Parathyroid adenoma (tissue), 2 donors: ENCODE results near the gene CALHM4.

Experiments
- H2AFZ ChIP-seq: fragments of 300-600 bp; sonication (generic); one replicate; pipeline ENCODE4 v1.7.0; 2017; ENCODE audit warnings: antibody characterized with exemption, mild to moderate bottlenecking
- H3K27ac ChIP-seq: fragments of 300-600 bp; sonication (generic); one replicate; pipeline ENCODE4 v1.7.0; 2017
- H3K27me3 ChIP-seq: fragments of 300-600 bp; sonication (generic); one replicate; pipeline ENCODE4 v1.7.0; 2017; ENCODE audit warnings: low read length; ENCODE audit not compliant: control insufficient read depth, insufficient read depth
- H3K36me3 ChIP-seq: fragments of 300-600 bp; sonication (generic); one replicate; pipeline ENCODE4 v1.7.0; 2017; ENCODE audit warnings: low read length; ENCODE audit not compliant: control insufficient read depth, insufficient read depth
- H3K4me1 ChIP-seq: fragments of 300-600 bp; sonication (generic); one replicate; pipeline ENCODE4 v1.7.0; 2017; ENCODE audit warnings: control low read depth
- H3K4me2 ChIP-seq: fragments of 300-600 bp; sonication (generic); one replicate; pipeline ENCODE4 v1.7.0; 2017; ENCODE audit warnings: low read length
- H3K4me3 ChIP-seq: fragments of 300-600 bp; sonication (generic); one replicate; pipeline ENCODE4 v1.7.0; 2017; ENCODE audit warnings: low read depth, low read length
- H3K79me2 ChIP-seq: fragments of 300-600 bp; sonication (generic); one replicate; pipeline ENCODE4 v1.7.0; 2017; ENCODE audit warnings: control low read depth
- H3K9ac ChIP-seq: fragments of 300-600 bp; sonication (generic); one replicate; pipeline ENCODE4 v1.7.0; 2017; ENCODE audit warnings: mild to moderate bottlenecking
- H3K9me3 ChIP-seq: fragments of 300-600 bp; sonication (generic); one replicate; pipeline ENCODE4 v1.7.0; 2017; ENCODE audit warnings: low read length; ENCODE audit not compliant: control insufficient read depth
- TF ChIP-seq, protein P1 (sequence below): fragments of 300-600 bp; sonication (generic); IDR thresholded peaks from one replicate; pipeline ENCODE4 v1.7.0; 2017; ENCODE audit warnings: antibody characterized with exemption, mild to moderate bottlenecking
- donor health status: primary hyperparathyroidism.

The CALHM4 gene

DNA sequence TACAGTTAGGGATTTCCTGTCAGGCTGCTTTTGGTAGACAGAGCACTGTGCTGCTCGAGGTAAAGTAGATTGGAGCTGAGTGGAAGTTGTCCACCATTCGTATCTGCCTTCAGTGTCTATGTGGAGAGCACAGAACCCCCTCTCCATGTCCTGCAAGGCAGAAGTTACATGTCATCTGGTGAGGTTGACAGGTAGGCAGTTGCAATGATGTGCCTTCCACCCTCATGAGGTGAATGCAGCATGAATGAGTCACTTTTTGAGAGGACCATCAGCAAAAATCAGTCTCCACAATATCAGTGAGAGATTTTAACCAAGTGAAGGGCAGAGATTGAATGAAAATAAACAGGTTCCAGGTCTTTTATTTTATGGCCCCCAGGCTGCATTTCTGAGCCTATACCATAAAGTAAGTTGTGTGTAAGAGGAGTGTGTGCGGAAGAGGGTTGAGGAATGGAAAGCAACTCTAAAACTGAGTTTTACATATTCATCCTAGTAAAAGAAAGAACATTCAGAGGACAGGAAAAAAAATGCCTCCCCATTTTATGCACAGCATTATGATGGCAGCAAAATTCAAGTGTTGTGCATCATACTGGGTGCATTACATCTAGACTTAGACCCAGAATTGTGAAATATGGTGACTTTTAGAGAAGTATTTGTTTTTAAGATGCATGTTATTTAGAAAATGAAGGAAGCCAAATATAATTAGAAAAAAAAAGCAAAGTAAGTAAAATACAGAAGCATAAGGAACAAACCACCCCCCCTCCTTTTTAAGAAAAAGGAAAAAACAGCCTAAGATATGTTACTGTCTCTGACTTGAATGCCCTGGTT is 23.9 kb upstream of the CALHM4 start:
- H3K79me2 ChIP-seq, result no peaks in the 10 kb centered on the region
- H3K4me2 ChIP-seq, result no peak overlapping the region
- no peak overlapping the region for H3K27ac ChIP-seq
- H2AFZ ChIP-seq, result peak overlapping the region; percentile 72
- no peak overlapping the region for H3K4me3 ChIP-seq
- peaks cover 17% of the 10 kb centered on the region for H3K4me1 ChIP-seq
- H3K9ac ChIP-seq, result no peak overlapping the region
- no peaks in the 10 kb centered on the region for H3K27me3 ChIP-seq
- H3K36me3 ChIP-seq, result no peaks in the 10 kb centered on the region
- no peaks in the 10 kb centered on the region for H3K9me3 ChIP-seq
- TF ChIP-seq, protein P1, sequence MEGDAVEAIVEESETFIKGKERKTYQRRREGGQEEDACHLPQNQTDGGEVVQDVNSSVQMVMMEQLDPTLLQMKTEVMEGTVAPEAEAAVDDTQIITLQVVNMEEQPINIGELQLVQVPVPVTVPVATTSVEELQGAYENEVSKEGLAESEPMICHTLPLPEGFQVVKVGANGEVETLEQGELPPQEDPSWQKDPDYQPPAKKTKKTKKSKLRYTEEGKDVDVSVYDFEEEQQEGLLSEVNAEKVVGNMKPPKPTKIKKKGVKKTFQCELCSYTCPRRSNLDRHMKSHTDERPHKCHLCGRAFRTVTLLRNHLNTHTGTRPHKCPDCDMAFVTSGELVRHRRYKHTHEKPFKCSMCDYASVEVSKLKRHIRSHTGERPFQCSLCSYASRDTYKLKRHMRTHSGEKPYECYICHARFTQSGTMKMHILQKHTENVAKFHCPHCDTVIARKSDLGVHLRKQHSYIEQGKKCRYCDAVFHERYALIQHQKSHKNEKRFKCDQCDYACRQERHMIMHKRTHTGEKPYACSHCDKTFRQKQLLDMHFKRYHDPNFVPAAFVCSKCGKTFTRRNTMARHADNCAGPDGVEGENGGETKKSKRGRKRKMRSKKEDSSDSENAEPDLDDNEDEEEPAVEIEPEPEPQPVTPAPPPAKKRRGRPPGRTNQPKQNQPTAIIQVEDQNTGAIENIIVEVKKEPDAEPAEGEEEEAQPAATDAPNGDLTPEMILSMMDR, result no peak

DNA sequence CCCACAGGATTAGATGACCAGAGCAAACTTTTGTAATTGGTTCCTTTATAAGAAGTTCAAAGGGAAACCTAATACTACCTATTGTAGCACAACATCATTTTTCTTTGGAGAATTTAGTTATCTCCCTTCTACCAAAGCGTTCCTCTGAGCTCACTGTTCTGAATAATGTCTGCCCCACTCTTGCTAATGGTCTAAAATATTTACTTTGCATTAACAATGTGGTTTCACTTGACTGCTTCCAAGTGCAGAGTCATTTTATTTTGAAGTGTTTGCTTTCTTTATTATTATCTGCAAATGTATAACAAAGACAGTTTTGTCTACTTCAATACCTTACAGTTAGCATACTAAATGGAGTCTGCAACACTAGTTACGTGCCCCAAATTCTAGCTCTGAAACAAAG is 23.1 kb upstream of the CALHM4 start:
- Histone ChIP-seq H3K9ac (no peak overlapping the region), H2AFZ (peak overlapping the region; percentile 36), H3K9me3 (no peaks in the 10 kb centered on the region), H3K4me3 (no peak overlapping the region), H3K36me3 (no peaks in the 10 kb centered on the region), H3K27me3 (no peaks in the 10 kb centered on the region), H3K27ac (no peak overlapping the region), H3K4me1 (peaks cover 17% of the 10 kb centered on the region), H3K79me2 (no peaks in the 10 kb centered on the region), H3K4me2 (no peak overlapping the region)
- TF ChIP-seq, protein P1, result no peak

DNA sequence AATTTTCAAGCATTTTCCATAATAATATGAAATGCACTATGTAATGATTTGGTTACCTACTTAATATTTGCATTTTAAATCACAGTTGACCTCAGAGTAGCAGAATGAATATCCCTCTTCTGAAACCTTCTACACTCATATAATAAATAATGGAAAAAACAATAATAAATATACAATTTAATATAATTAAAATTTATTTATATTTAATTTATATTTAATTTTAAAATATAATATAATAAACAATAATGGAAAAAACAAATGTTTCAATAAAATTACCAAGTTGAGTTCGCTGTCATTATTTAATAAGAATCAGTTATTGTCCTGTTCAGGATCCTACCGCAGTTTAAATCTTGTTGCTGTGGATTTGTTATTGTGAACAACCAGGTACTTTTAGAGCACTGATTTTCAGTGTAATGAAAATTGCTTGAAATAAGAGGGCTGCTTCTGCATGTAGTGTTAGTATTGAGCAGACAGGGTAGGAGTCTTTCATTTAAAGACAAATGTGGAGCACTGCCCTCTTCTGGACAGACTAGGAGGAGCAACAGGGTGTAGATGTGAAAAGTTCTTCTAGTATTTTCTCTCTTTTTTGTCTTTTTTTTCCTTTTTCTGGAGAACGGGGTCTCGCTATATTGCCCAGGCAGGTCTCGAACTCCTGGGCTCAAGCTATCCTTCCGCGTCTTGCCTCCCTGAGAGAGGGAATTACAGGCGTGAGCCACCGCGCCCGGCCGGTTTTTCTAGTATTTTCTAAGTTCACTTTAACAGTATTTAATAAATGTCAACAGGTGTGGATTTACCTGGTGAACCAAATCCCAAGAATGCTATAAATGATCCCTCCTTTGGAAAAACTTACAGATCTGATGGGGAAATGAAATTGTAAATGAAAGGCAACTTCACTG is 21.6 kb upstream of the CALHM4 start:
- no peaks in the 10 kb centered on the region for H3K36me3 ChIP-seq
- H3K9ac ChIP-seq, result no peak overlapping the region
- no peak overlapping the region for H3K27ac ChIP-seq
- no peak overlapping the region for H2AFZ ChIP-seq
- no peaks in the 10 kb centered on the region for H3K9me3 ChIP-seq
- no peaks in the 10 kb centered on the region for H3K79me2 ChIP-seq
- no peak overlapping the region for H3K4me3 ChIP-seq
- H3K27me3 ChIP-seq, result no peaks in the 10 kb centered on the region
- TF ChIP-seq, protein P1, result peak; percentile 71
- no peak overlapping the region for H3K4me2 ChIP-seq
- peaks cover 25% of the 10 kb centered on the region for H3K4me1 ChIP-seq

DNA sequence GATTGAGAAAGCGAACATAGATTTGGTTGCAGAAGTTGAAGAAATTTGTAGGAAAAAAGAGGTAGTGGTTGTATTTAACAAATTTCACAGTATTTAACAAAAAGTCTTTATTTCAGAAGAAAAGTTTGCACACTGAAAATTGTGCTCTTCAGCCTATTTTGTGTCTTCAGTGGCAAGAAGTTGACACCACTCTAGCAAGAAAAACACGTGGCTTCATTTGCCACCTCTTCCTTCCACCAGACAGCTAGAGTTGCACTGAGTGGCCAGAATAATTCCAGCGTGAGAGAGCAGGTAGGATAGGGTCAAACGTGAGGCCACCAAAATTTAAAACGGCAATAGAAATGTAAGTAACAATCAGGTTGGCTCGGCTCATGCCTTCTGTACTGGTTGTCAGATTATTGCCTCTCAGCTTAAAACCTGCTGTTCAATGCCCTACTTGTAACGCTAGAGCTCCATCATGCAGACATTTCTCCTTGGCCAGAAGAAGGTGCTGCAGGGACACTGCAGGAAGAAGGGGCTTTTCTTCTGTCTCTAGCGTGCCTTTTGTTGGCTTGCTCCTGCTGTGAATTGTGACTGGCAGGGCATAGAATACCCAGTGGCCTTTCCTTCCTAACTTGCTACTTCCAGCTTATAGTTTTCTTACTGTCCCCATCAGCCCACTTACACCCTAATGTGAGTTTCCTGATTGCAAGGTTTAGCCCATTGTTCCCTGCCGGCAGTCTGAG is 20.2 kb upstream of the CALHM4 start:
- Histone ChIP-seq H2AFZ (peak overlapping the region; percentile 23), H3K9ac (no peak overlapping the region), H3K27ac (peak overlapping the region; percentile 0), H3K4me1 (peaks cover 25% of the 10 kb centered on the region), H3K4me2 (no peak overlapping the region), H3K9me3 (no peaks in the 10 kb centered on the region), H3K36me3 (no peaks in the 10 kb centered on the region), H3K27me3 (no peaks in the 10 kb centered on the region), H3K79me2 (no peaks in the 10 kb centered on the region), H3K4me3 (no peak overlapping the region)
- TF ChIP-seq, protein P1, result peak; percentile 21
